CD4-positive, alpha-beta T cell treated with Interleukin-15 for 1 hour (primary cell): ENCODE results near the gene WEE2.
"Not testable (repeated sequence)": the region's sequence is repeated elsewhere in the genome, so short reads cannot be mapped to it uniquely, and the experiment has no call there.

ENCODE experiments used
- DNase-seq: peaks from one replicate; pipeline ENCODE4 v3.0.0-alpha.2; 2020

The WEE2 gene

GRCh38 chr7:141715794-141716689 is 7.9 kb downstream of the WEE2 start:
- DNase-seq: no peak

GRCh38 chr7:141717450-141717849 is 9.3 kb downstream of the WEE2 start:
- DNase-seq: no peak

- DNase-seq: no peak
Measured at GRCh38 chr7:141722529-141722928, 14.4 kb downstream of the WEE2 start.

- DNase-seq: no peak
Measured at GRCh38 chr7:141729020-141729419, 20.9 kb downstream of the WEE2 start.

GRCh38 chr7:141731476-141732149 is 23.5 kb downstream of the WEE2 start:
- DNase-seq: no peak

- peak; percentile 30 for DNase-seq
Measured at GRCh38 chr7:141737118-141737835, 29.1 kb downstream of the WEE2 start.

- peak; percentile 91 for DNase-seq
Measured at GRCh38 chr7:141737836-141738591, 29.9 kb downstream of the WEE2 start, which contains the start of gene SSBP1. SSBP1 (plus strand) TSS chr7:141738358; CDS start chr7:141739167, 809 bp downstream.

GRCh38 chr7:141738592-141739013 is 30.4 kb downstream of the WEE2 start:
- no peak for DNase-seq

GRCh38 chr7:141739250-141739649 is 31.1 kb downstream of the WEE2 start:
- DNase-seq: no peak

- DNase-seq: no peak
Measured at GRCh38 chr7:141742229-141742628, 34.1 kb downstream of the WEE2 start.

- DNase-seq: no peak
Measured at GRCh38 chr7:141744131-141744530, 36.0 kb downstream of the WEE2 start.

- DNase-seq: no peak
Measured at GRCh38 chr7:141748396-141748795, 40.2 kb downstream of the WEE2 start.

- DNase-seq: not testable (repeated sequence)
Measured at GRCh38 chr7:141751904-141752303, 43.8 kb downstream of the WEE2 start.

GRCh38 chr7:141752634-141753033 is 44.5 kb downstream of the WEE2 start:
- DNase-seq: no peak

- no peak for DNase-seq
Measured at GRCh38 chr7:141754939-141755338, 46.8 kb downstream of the WEE2 start.

- DNase-seq: no peak
Measured at GRCh38 chr7:141763797-141764196, 55.6 kb downstream of the WEE2 start, which contains the start of gene TAS2R3. TAS2R3 (plus strand) TSS chr7:141764097; CDS start chr7:141764159, 62 bp downstream.

GRCh38 chr7:141770083-141770583 is 62.0 kb downstream of the WEE2 start:
- not testable (repeated sequence) for DNase-seq

- no peak for DNase-seq
Measured at GRCh38 chr7:141776374-141776773, 68.2 kb downstream of the WEE2 start, which contains the start of gene TAS2R4. TAS2R4 (plus strand) TSS chr7:141776674; CDS start chr7:141778489, 1,815 bp downstream.
